Renal pelvis (tissue), 4 donors: ENCODE measurements around the gene PSMG4. TPM values are rescaled to one million over a fixed set of nuclear protein-coding genes. Genes with fewer than 3 reads are reported as not detected.

Source experiments
- DNase-seq: peaks from one replicate; pipeline ENCODE4 v3.0.0-alpha.2; 2013
- polyA plus RNA-seq, 3 donors: library from polyadenylated mRNA; unstranded; fragments of 120-200 nt; gene quantifications; one replicate each; pipeline ENCODE4 v1.2.1, GENCODE V29; 2013; ENCODE audit not compliant: insufficient read length in 3 of 3

The PSMG4 gene
- polyA plus RNA-seq, 3 donors: 20.2 to 26.1 (median 24.7) TPM

GRCh38 chr6:3304500-3305215 lies 45.9 kb downstream of the PSMG4 start:
- DNase-seq: no peak

DNA sequence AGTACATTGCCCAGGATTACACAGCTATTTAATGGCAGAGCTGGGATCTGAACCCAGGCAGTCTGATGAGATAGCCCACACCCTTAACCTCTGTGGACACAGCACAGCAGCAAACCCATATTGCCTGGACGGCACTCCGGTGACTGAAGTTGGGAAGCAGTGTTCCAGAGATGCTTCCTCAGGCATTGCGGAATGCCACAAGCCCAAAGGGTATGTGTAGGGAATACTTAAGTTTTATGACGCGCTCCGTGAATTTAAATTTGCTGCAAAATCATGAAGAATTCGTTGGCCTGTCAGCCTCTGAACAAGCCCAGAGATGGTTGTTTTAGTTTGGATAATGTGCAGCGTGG lies 46.4 kb downstream of the PSMG4 start:
- DNase-seq: no peak

- DNase-seq: no peak
Measured at GRCh38 chr6:3305831-3306230, 47.1 kb downstream of the PSMG4 start.

- no peak for DNase-seq
Measured at GRCh38 chr6:3306848-3307247, 48.1 kb downstream of the PSMG4 start.

GRCh38 chr6:3307436-3307835 lies 48.7 kb downstream of the PSMG4 start:
- DNase-seq: no peak

DNA sequence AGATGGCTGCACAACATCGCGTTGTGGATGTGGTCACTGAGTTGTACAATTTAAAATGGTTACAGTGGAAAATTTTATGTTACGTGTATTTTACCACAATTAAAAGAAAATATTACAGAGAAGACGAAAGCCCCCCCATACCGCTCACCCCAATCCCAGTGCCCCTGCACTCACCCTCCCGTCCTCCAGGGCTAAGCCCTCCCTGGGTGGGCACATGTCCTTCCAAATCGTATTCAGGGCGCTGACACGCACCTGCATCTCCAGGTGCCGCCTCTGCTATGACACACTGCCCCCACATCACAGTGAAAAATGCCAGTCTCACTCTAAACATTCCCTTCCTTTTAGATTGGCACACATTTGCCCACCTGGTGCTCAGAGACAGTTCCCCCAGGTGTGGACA lies 49.4 kb downstream of the PSMG4 start:
- no peak for DNase-seq

- no peak for DNase-seq
Measured at GRCh38 chr6:3309391-3310050, 50.8 kb downstream of the PSMG4 start.

GRCh38 chr6:3310051-3310448 lies 51.3 kb downstream of the PSMG4 start:
- DNase-seq: no peak

DNA sequence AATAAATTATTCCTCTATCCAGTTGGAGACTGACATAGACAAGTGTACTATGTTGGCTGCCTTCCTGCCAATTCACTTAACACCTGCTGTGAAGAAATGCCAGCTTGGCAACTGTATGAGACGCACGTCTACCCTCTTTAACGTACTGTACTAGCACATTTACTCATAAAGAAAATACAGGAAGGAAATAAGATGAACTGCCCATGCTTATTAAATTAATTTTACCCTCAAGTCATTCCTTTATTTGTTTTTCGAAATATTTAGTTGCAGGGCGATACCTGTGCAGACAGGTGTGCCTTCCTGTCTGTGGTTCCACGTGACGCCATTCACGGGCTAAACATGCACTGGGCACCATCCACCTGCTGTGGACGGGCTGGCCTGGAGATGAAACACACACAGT lies 52.0 kb downstream of the PSMG4 start:
- DNase-seq: no peak

GRCh38 chr6:3311826-3312225 lies 53.1 kb downstream of the PSMG4 start:
- DNase-seq: no peak

DNA sequence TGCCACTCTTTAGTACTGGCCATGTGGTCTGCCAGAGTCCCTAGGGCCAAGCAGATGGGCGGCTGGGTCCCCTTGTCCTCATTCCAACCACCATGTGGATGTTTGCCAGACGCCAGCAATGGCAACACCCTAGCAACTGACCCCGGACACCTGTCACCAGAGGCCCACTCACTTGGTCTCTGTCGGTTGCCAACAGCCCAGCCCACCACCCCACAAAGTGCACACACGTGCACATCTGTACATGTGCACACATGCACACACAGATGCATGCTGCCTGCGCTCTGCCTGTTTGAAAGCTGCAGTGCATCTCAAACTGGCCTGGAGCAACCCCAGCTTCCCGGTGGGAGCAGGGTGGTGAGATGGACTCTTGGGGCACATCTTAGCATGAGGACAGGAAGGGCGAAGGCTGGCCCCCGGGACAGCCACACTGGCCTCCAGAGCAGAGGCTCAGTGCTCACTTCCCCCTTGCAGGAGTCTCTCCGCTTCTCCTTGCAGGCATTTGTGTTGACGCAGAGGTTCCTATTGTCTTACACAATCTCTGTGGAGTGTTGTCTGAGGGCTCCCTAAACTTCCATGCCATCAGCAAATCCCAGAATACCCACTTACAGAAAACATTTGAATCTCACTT lies 54.0 kb downstream of the PSMG4 start:
- no peak for DNase-seq

DNA sequence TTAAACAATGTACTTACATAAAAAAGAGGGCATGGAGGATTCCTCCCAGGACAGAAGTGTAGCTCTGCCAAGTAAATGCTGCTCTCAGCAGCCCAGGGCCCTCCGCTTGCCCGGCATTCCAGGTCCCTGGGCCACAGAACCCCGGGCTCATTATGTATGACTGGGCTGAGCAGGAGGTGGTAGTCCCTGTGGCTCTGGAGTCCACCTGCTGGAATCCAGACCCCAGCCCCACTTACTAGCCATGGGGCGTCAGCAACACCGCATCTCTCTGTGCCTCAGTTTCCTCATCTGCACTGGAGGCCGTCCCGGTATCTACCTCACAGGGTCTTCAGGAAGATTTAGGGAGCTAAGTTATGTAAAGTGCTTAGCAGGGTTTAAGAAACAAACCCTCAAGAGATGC lies 55.4 kb downstream of the PSMG4 start:
- DNase-seq: no peak

GRCh38 chr6:3314621-3315467 lies 56.1 kb downstream of the PSMG4 start:
- DNase-seq: no peak

GRCh38 chr6:3315841-3316240 lies 57.1 kb downstream of the PSMG4 start:
- DNase-seq: no peak

DNA sequence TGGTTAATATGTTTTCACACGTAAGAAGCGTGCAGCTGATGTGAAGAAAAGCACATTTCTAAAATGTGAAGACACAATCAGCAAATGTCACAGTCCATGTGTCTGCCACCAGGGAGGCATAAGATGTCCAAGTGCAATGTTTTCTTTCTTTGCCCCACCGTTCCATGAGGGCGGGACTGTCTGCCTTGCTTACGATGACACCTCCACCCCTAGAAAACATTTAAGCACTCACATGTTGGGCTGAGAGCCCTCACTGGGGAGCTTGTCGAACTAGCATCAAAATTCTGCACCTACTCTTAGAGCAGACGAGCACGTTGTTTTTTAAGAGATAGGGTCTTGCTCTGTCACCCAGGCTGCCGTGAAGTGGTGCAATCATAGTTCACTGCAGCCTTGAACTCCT lies 57.6 kb downstream of the PSMG4 start:
- no peak for DNase-seq

- no peak for DNase-seq
Measured at GRCh38 chr6:3316818-3317217, 58.1 kb downstream of the PSMG4 start.

Other genes starting within 250 kb of the PSMG4 start
- 10 to 100 TPM; 23.7 to 26.3 (median 25.9) TPM for gene RIPK1, start 190.5 kb upstream of the PSMG4 start, polyA plus RNA-seq
- gene BPHL, start 140.2 kb upstream of the PSMG4 start, polyA plus RNA-seq: 10 to 100 TPM; 54.5 to 75.9 (median 74.9) TPM
- 10 to 100 TPM; 54.5 to 84.7 (median 55.5) TPM for gene TUBB2A, start 101.4 kb upstream of the PSMG4 start, polyA plus RNA-seq
- 100 to 1,000 TPM; 113 to 157 (median 126) TPM for gene TUBB2B, start 31.3 kb upstream of the PSMG4 start, polyA plus RNA-seq
- gene SLC22A23, start 198.1 kb downstream of the PSMG4 start, polyA plus RNA-seq: 10 to 100 TPM; 10.7 to 16.3 (median 14.0) TPM